ENCODE data around the gene HAO2. TPM values are rescaled to one million over a fixed set of nuclear protein-coding genes. Genes with fewer than 3 reads are reported as not detected.

HAO2 gene
- total RNA-seq, 2 experiments from 2014 or later, result not detected

GRCh38 chr1:119429687-119430086, 61.1 kb downstream of the HAO2 start:
- Histone ChIP-seq H4K20me1 (ENCODE audit: insufficient read depth, low read length) (no peaks in the 10 kb centered on the region), H3K79me2 (ENCODE audit: insufficient read depth, low read depth, low read length) (no peaks in the 10 kb centered on the region), H3K4me3 (ENCODE audit: low read depth, low read length, poor library complexity, severe bottlenecking) (no peak overlapping the region), H3K4me2 (ENCODE audit: low read length) (no peak overlapping the region), H3K9me2 (ENCODE audit: insufficient read depth, low read length) (no peaks in the 10 kb centered on the region), H3K9me3 (ENCODE audit: low read length) (no peaks in the 10 kb centered on the region), H2AFZ (ENCODE audit: low read length) (no peak overlapping the region), H3K4me1 (ENCODE audit: insufficient read depth, low read length, poor library complexity, severe bottlenecking) (no peaks in the 10 kb centered on the region), H3K36me3 (ENCODE audit: insufficient read depth, low read length) (no peaks in the 10 kb centered on the region), H3K27ac (ENCODE audit: low read depth, low read length, poor library complexity, severe bottlenecking) (no peak overlapping the region)
- POLR2A ChIA-PET, result no interaction called here
- intact Hi-C loops (cut with micrococcal nuclease; ENCODE audit: unreplicated experiment), result no loop called here
- CTCF ChIA-PET (ENCODE audit: unreplicated experiment), result no interaction called here
- DNase-seq (ENCODE audit: low spot score), result no peak
- no peak for TF ChIP-seq EZH2phosphoT487 (IDR thresholded peaks at IDR 0.05; ENCODE audit: borderline replicate concordance, low read depth, low read length)
- TF ChIP-seq CTCF (conservative IDR thresholded peaks at IDR 0.05; ENCODE audit: low read length), result no peak
- no TSS peak for BruUV-seq (replicated peaks)

GRCh38 chr1:119430486-119430885, 61.9 kb downstream of the HAO2 start:
- Histone ChIP-seq H3K9me2 (ENCODE audit: insufficient read depth, low read length) (no peaks in the 10 kb centered on the region), H3K9me3 (ENCODE audit: low read length) (no peaks in the 10 kb centered on the region), H3K4me3 (ENCODE audit: low read depth, low read length, poor library complexity, severe bottlenecking) (no peak overlapping the region), H3K4me2 (ENCODE audit: low read length) (no peak overlapping the region), H3K4me1 (ENCODE audit: insufficient read depth, low read length, poor library complexity, severe bottlenecking) (no peaks in the 10 kb centered on the region), H3K79me2 (ENCODE audit: insufficient read depth, low read depth, low read length) (no peaks in the 10 kb centered on the region), H2AFZ (ENCODE audit: low read length) (no peak overlapping the region), H3K36me3 (ENCODE audit: insufficient read depth, low read length) (no peaks in the 10 kb centered on the region), H4K20me1 (ENCODE audit: insufficient read depth, low read length) (no peaks in the 10 kb centered on the region), H3K27ac (ENCODE audit: low read depth, low read length, poor library complexity, severe bottlenecking) (no peak overlapping the region)
- TF ChIP-seq CTCF (conservative IDR thresholded peaks at IDR 0.05; ENCODE audit: low read length) (no peak), EZH2phosphoT487 (IDR thresholded peaks at IDR 0.05; ENCODE audit: borderline replicate concordance, low read depth, low read length) (no peak)
- ChIA-PET CTCF (ENCODE audit: unreplicated experiment) (no interaction called here), POLR2A (no interaction called here)
- no peak for DNase-seq (ENCODE audit: low spot score)
- BruUV-seq (replicated peaks), result no TSS peak
- intact Hi-C loops (cut with micrococcal nuclease; ENCODE audit: unreplicated experiment), result no loop called here

GRCh38 chr1:119431836-119432235, 63.3 kb downstream of the HAO2 start:
- Histone ChIP-seq H3K4me1 (ENCODE audit: insufficient read depth, low read length, poor library complexity, severe bottlenecking) (no peaks in the 10 kb centered on the region), H3K36me3 (ENCODE audit: insufficient read depth, low read length) (no peaks in the 10 kb centered on the region), H2AFZ (ENCODE audit: low read length) (no peak overlapping the region), H3K9me3 (ENCODE audit: low read length) (no peaks in the 10 kb centered on the region), H3K9me2 (ENCODE audit: insufficient read depth, low read length) (no peaks in the 10 kb centered on the region), H3K4me3 (ENCODE audit: low read depth, low read length, poor library complexity, severe bottlenecking) (no peak overlapping the region), H3K27ac (ENCODE audit: low read depth, low read length, poor library complexity, severe bottlenecking) (no peak overlapping the region), H3K4me2 (ENCODE audit: low read length) (no peak overlapping the region), H4K20me1 (ENCODE audit: insufficient read depth, low read length) (no peaks in the 10 kb centered on the region), H3K79me2 (ENCODE audit: insufficient read depth, low read depth, low read length) (no peaks in the 10 kb centered on the region)
- DNase-seq (ENCODE audit: low spot score), result no peak
- ChIA-PET CTCF (ENCODE audit: unreplicated experiment) (no interaction called here), POLR2A (interaction anchor here (1.1 kb wide), 1 partner anchor 9 kb away, joined by 3 read pairs; no protein-coding TSS in a partner anchor)
- intact Hi-C loops (cut with micrococcal nuclease; ENCODE audit: unreplicated experiment), result no loop called here
- TF ChIP-seq CTCF (conservative IDR thresholded peaks at IDR 0.05; ENCODE audit: low read length) (no peak), EZH2phosphoT487 (IDR thresholded peaks at IDR 0.05; ENCODE audit: borderline replicate concordance, low read depth, low read length) (no peak)
- BruUV-seq (replicated peaks), result no TSS peak
